KOPT-K1 (cell line): Measurements from ENCODE around the gene DNPH1.

Experiments
- H3K27ac ChIP-seq: fragments of 200-600 bp; sonication (generic); 2 replicates; pipeline ENCODE4 v1.5.1; 2016; ENCODE audit warnings: antibody characterized with exemption, mild to moderate bottlenecking, low read depth, low read length; ENCODE audit not compliant: poor library complexity, severe bottlenecking
- H3K36me3 ChIP-seq: fragments of 200-600 bp; sonication (generic); 2 replicates; pipeline ENCODE4 v1.5.1; 2017; ENCODE audit warnings: antibody characterized with exemption, mild to moderate bottlenecking, low read length, moderate library complexity; ENCODE audit not compliant: insufficient read depth
- H3K9me3 ChIP-seq: fragments of 200-600 bp; sonication (generic); 2 replicates; pipeline ENCODE4 v1.5.1; 2017; ENCODE audit warnings: antibody characterized with exemption, low read length, mild to moderate bottlenecking; ENCODE audit not compliant: insufficient read depth, poor library complexity, severe bottlenecking

DNPH1 gene

GRCh38 chr6:43176423-43176786, 52.9 kb downstream of the DNPH1 start:
- Histone ChIP-seq H3K27ac (no peak overlapping the region), H3K36me3 (peaks cover 52% of the 10 kb centered on the region), H3K9me3 (no peaks in the 10 kb centered on the region)

GRCh38 chr6:43175676-43176422, 53.4 kb downstream of the DNPH1 start:
- no peak overlapping the region for H3K27ac ChIP-seq
- no peaks in the 10 kb centered on the region for H3K9me3 ChIP-seq
- H3K36me3 ChIP-seq = peaks cover 52% of the 10 kb centered on the region
